OCI-LY3 (cell line): ENCODE results near the gene OTUD1.

ENCODE experiments used
- CTCF ChIP-seq: fragments of 200-600, 300-600 bp; sonication (generic); IDR thresholded peaks from 2 replicates; pipeline ENCODE4 v1.5.1; 2014; ENCODE audit warnings: antibody characterized with exemption, low read length, low read depth
- EZH2phosphoT487 ChIP-seq: fragments of 200-600 bp; shearing (Covaris generic); IDR thresholded peaks from 2 replicates; pipeline ENCODE4 v1.6.1; 2018; ENCODE audit warnings: antibody characterized with exemption, mixed run types, low read depth

DNA sequence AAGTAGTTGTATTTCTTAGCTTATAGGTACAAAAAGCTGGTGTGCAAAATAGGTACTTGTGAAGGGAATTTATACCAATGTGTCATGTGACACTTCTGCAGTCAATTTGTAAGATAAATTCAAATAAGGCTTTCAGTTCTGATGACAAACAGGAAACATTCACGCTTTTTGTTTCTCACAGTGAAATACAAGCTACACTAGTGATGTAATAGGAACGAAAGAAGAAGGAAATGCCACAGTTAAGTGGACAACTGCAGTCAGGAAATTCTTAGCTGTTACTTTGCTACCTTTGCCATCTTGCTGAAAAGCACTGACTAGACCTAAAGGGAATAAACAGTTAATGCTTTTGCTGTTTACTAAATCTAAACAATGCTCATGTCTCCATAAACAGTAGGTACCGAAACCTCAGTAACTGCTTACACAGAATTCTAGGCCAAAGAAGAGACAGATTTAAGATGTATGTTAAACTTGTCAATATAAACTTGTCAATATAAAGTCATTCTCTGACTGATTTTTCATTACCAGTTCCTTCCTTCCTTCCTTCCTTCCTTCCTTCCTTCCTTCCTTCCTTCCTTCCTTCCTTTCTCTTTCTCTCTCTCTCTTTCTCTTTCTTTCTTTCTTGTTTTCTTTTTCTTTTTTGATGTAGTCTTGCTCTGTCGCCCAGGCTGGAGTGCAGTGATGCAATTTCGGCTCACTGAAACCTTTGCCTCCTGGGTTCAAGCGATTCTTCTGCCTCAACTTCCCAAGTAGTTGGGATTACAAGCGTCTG, 10.1 kb downstream of the OTUD1 start:
- TF ChIP-seq CTCF (no peak), EZH2phosphoT487 (no peak)
